Measurements from ENCODE around the gene AUH.

Gene AUH

DNA sequence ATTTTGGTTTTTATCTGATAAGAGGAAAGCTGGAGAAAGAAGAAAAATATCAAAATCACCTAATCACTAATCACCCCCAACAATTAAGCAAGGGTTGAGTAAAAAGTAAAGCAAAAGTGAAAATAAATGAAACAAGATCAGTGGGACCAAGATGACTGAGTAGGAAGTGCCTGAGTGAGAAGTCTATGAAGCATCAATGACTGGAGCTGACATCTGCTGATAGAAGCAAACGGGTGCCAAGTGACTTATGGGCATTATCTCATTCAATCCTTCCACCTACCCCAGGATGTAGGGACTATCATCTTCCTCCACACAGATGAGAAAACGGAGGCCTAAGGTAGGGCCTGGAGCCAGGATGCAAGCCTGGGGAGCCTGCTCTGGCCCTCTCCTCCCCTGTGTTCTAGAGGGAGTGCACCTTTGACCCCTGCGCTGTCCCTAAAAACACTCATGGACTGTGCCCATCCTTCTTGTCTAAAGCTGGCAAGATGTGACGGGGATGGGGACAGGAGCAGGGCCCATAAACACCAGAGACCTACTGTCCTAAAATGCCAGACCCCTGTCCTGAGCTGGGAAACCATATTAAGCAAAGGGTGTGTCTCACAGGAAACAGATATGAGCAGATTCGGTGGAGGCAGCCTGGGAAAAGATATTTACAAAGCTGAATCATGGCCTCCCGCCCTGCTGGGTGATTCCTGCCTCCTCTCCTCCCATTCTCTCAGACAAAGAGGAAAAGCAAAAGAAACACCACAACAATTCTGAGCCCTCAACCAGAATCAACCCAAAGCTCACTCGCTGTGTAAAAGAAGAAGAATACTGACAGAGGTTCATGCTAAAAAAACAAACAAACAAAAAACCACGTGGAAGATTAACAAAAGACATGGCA lies 116.0 kb downstream of the AUH start:
- Histone ChIP-seq H3K4ac (ENCODE audit: low read depth in 1 of 2, low read length in 2 of 2) (peak overlapping the region in 1 of 2 experiments; percentile 35), H3K4me2 (ENCODE audit: low read length, poor library complexity, severe bottlenecking) (no peak overlapping the region), H2BK15ac (ENCODE audit: low read depth, poor library complexity, severe bottlenecking) (no peak overlapping the region), H2BK5ac (ENCODE audit: low read depth, low read length, poor library complexity, severe bottlenecking) (no peak overlapping the region), H3K14ac (ENCODE audit: low read length in 2 of 2) (no peak overlapping the region), H3K4me1 (ENCODE audit: control insufficient read depth, insufficient read depth, low read depth, low read length) (peaks cover 17% of the 10 kb centered on the region), H3K79me1 (replicated peaks; ENCODE audit: low read length, poor library complexity, severe bottlenecking) (peaks cover 3% of the 10 kb centered on the region), H2AFZ (ENCODE audit: low read depth, low read length) (no peak overlapping the region), H4K8ac (ENCODE audit: low read length) (peak overlapping the region; percentile 59), H2AK5ac (ENCODE audit: low read length, severe bottlenecking) (peak overlapping the region; percentile 2), H2BK120ac (ENCODE audit: low read depth, low read length) (no peak overlapping the region), H3K23ac (ENCODE audit: low read length in 2 of 2) (no peak overlapping the region), H3K9me3 (ENCODE audit: control insufficient read depth, low read length) (no peaks in the 10 kb centered on the region), H3K9ac (ENCODE audit: low read length) (no peak overlapping the region), H3K27ac (ENCODE audit: low read length, poor library complexity, severe bottlenecking) (no peak overlapping the region), H4K91ac (ENCODE audit: low read length) (no peak overlapping the region), H3K36me3 (ENCODE audit: control insufficient read depth in 1 of 2, insufficient read depth in 2 of 2, low read depth in 1 of 2, low read length in 2 of 2) (peaks cover 0 to 9% of the 10 kb centered on the region in 2 experiments), H3K4me3 (ENCODE audit: insufficient read depth in 1 of 2, low read depth in 1 of 2, low read length in 2 of 2) (no peak overlapping the region), H3K27me3 (ENCODE audit: control insufficient read depth in 1 of 2, insufficient read depth in 1 of 2, low read length in 2 of 2) (no peaks in the 10 kb centered on the region), H2BK12ac (ENCODE audit: low read length in 2 of 2) (peak overlapping the region; percentile 5 to 45), H3K18ac (ENCODE audit: low read depth in 1 of 2, low read length in 2 of 2) (no peak overlapping the region)
- WGBS = 61% methylated on average over 8 of the region's 8 CpGs
- DNase-seq = no peak

DNA sequence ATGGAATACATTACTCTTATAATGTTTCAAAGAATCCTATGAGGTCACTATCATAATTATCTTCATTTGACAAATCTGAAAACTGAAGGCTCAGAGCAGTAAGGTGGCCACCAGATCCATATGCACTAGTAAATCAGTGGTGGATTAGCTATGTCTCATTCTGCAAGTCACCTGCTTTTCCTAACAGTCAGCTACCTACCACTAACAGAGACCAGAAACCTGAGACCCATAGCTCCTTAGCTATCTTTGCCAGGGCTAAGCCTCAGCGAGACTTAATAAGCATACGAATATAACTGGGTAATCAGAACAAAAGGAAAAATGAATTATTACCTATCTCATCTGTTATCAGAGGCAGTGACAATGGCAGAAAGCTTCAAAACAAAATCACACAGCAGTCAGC lies 118.7 kb downstream of the AUH start:
- no peak overlapping the region for H3K4me3 ChIP-seq (ENCODE audit: insufficient read depth in 1 of 2, low read depth in 1 of 2, low read length in 2 of 2)
- no peak overlapping the region for H3K23ac ChIP-seq (ENCODE audit: low read length in 2 of 2)
- H3K9ac ChIP-seq (ENCODE audit: low read length) = no peak overlapping the region
- H3K4me2 ChIP-seq (ENCODE audit: low read length, poor library complexity, severe bottlenecking) = no peak overlapping the region
- H3K18ac ChIP-seq (ENCODE audit: low read depth in 1 of 2, low read length in 2 of 2) = no peak overlapping the region
- no peak overlapping the region for H2AK5ac ChIP-seq (ENCODE audit: low read length, severe bottlenecking)
- H3K9me3 ChIP-seq (ENCODE audit: control insufficient read depth, low read length) = no peaks in the 10 kb centered on the region
- no peak overlapping the region for H2BK12ac ChIP-seq (ENCODE audit: low read length in 2 of 2)
- H2BK5ac ChIP-seq (ENCODE audit: low read depth, low read length, poor library complexity, severe bottlenecking) = no peak overlapping the region
- no peak overlapping the region for H3K14ac ChIP-seq (ENCODE audit: low read length in 2 of 2)
- H3K27ac ChIP-seq (ENCODE audit: low read length, poor library complexity, severe bottlenecking) = no peak overlapping the region
- H2BK120ac ChIP-seq (ENCODE audit: low read depth, low read length) = no peak overlapping the region
- no peak overlapping the region for H2BK15ac ChIP-seq (ENCODE audit: low read depth, poor library complexity, severe bottlenecking)
- peaks cover 5% of the 10 kb centered on the region for H3K79me1 ChIP-seq (replicated peaks; ENCODE audit: low read length, poor library complexity, severe bottlenecking)
- H4K91ac ChIP-seq (ENCODE audit: low read length) = no peak overlapping the region
- DNase-seq = no peak
- no peak overlapping the region for H4K8ac ChIP-seq (ENCODE audit: low read length)
- WGBS = 100% methylated on average over 1 of the region's 2 CpGs
- H3K4ac ChIP-seq (ENCODE audit: low read depth in 1 of 2, low read length in 2 of 2) = no peak overlapping the region
- H3K27me3 ChIP-seq (ENCODE audit: control insufficient read depth in 1 of 2, insufficient read depth in 1 of 2, low read length in 2 of 2) = no peaks in the 10 kb centered on the region
- H2AFZ ChIP-seq (ENCODE audit: low read depth, low read length) = no peak overlapping the region
- peaks cover 17% of the 10 kb centered on the region for H3K4me1 ChIP-seq (ENCODE audit: control insufficient read depth, insufficient read depth, low read depth, low read length)
- peaks cover 0 to 9% of the 10 kb centered on the region in 2 experiments for H3K36me3 ChIP-seq (ENCODE audit: control insufficient read depth in 1 of 2, insufficient read depth in 2 of 2, low read depth in 1 of 2, low read length in 2 of 2)

DNA sequence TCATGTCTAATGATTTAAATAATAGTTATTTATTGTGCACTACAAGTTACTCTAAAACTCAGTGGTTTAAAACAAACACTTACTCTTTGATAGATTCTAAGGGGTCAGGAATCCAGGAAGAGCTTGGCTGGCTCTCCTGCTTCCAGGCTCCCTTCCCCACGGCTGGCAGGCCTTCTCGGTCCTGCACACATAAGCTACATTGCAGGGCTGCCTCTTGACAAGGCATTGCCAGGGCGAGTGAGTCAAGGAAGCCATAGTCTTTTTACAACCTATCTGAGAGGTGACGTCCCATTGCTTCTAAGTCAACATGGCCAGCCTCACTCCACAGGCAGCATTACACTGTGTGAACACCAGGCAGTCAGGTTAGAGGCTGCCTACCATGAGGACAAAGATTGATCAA lies 119.8 kb downstream of the AUH start:
- peaks cover 0 to 9% of the 10 kb centered on the region in 2 experiments for H3K36me3 ChIP-seq (ENCODE audit: control insufficient read depth in 1 of 2, insufficient read depth in 2 of 2, low read depth in 1 of 2, low read length in 2 of 2)
- no peak overlapping the region for H3K14ac ChIP-seq (ENCODE audit: low read length in 2 of 2)
- H3K27me3 ChIP-seq (ENCODE audit: control insufficient read depth in 1 of 2, insufficient read depth in 1 of 2, low read length in 2 of 2) = no peaks in the 10 kb centered on the region
- peak overlapping the region; percentile 74 for H3K27ac ChIP-seq (ENCODE audit: low read length, poor library complexity, severe bottlenecking)
- peaks cover 5% of the 10 kb centered on the region for H3K79me1 ChIP-seq (replicated peaks; ENCODE audit: low read length, poor library complexity, severe bottlenecking)
- H2BK120ac ChIP-seq (ENCODE audit: low read depth, low read length) = no peak overlapping the region
- H2BK12ac ChIP-seq (ENCODE audit: low read length in 2 of 2) = no peak overlapping the region
- no peak overlapping the region for H3K4me2 ChIP-seq (ENCODE audit: low read length, poor library complexity, severe bottlenecking)
- no peaks in the 10 kb centered on the region for H3K9me3 ChIP-seq (ENCODE audit: control insufficient read depth, low read length)
- H3K4me3 ChIP-seq (ENCODE audit: insufficient read depth in 1 of 2, low read depth in 1 of 2, low read length in 2 of 2) = no peak overlapping the region
- no peak overlapping the region for H2AK5ac ChIP-seq (ENCODE audit: low read length, severe bottlenecking)
- H2AFZ ChIP-seq (ENCODE audit: low read depth, low read length) = peak overlapping the region; percentile 7
- H3K9ac ChIP-seq (ENCODE audit: low read length) = no peak overlapping the region
- H4K8ac ChIP-seq (ENCODE audit: low read length) = no peak overlapping the region
- no peak overlapping the region for H4K91ac ChIP-seq (ENCODE audit: low read length)
- DNase-seq = no peak
- no peak overlapping the region for H2BK5ac ChIP-seq (ENCODE audit: low read depth, low read length, poor library complexity, severe bottlenecking)
- H3K23ac ChIP-seq (ENCODE audit: low read length in 2 of 2) = peak overlapping the region in 1 of 2 experiments; percentile 51
- H3K18ac ChIP-seq (ENCODE audit: low read depth in 1 of 2, low read length in 2 of 2) = no peak overlapping the region
- H3K4me1 ChIP-seq (ENCODE audit: control insufficient read depth, insufficient read depth, low read depth, low read length) = peaks cover 14% of the 10 kb centered on the region
- WGBS = 86% methylated on average over 4 of the region's 4 CpGs
- H2BK15ac ChIP-seq (ENCODE audit: low read depth, poor library complexity, severe bottlenecking) = no peak overlapping the region
- H3K4ac ChIP-seq (ENCODE audit: low read depth in 1 of 2, low read length in 2 of 2) = no peak overlapping the region

DNA sequence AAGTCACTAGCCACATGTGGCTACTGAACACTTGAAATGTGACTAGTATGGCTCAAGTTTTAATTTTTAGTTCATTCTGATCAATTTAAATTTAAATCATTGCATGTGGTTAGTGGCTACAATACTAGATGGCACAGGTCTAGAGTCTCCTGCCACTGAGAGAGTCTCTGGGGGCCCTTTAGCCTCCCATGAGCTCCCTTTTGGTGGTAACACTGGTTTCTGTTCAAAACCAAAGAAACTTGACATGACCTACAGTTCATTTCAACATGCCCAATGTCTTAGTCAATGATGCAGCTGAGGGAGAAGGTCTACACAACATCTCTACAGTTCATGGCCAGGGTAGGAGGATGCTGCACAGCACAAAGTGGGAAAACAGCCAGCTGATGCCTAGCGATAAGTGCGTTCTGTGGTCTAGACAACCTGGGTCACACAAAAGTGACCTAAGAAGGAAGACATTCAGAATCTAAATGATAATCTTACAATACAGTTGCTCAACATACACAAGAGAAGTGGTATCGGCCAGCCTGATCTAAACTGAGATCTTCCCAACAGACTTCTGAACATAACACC lies 121.0 kb downstream of the AUH start:
- no peak overlapping the region for H2BK15ac ChIP-seq (ENCODE audit: low read depth, poor library complexity, severe bottlenecking)
- no peak overlapping the region for H3K4ac ChIP-seq (ENCODE audit: low read depth in 1 of 2, low read length in 2 of 2)
- no peak overlapping the region for H2BK120ac ChIP-seq (ENCODE audit: low read depth, low read length)
- H3K14ac ChIP-seq (ENCODE audit: low read length in 2 of 2) = no peak overlapping the region
- no peak overlapping the region for H2AK5ac ChIP-seq (ENCODE audit: low read length, severe bottlenecking)
- H2BK12ac ChIP-seq (ENCODE audit: low read length in 2 of 2) = no peak overlapping the region
- no peak overlapping the region for H2BK5ac ChIP-seq (ENCODE audit: low read depth, low read length, poor library complexity, severe bottlenecking)
- H3K9me3 ChIP-seq (ENCODE audit: control insufficient read depth, low read length) = no peaks in the 10 kb centered on the region
- peaks cover 7% of the 10 kb centered on the region for H3K79me1 ChIP-seq (replicated peaks; ENCODE audit: low read length, poor library complexity, severe bottlenecking)
- H3K23ac ChIP-seq (ENCODE audit: low read length in 2 of 2) = no peak overlapping the region
- no peak overlapping the region for H3K9ac ChIP-seq (ENCODE audit: low read length)
- no peak overlapping the region for H3K4me2 ChIP-seq (ENCODE audit: low read length, poor library complexity, severe bottlenecking)
- H3K27ac ChIP-seq (ENCODE audit: low read length, poor library complexity, severe bottlenecking) = no peak overlapping the region
- 100% methylated on average over 3 of the region's 3 CpGs for WGBS
- no peaks in the 10 kb centered on the region for H3K27me3 ChIP-seq (ENCODE audit: control insufficient read depth in 1 of 2, insufficient read depth in 1 of 2, low read length in 2 of 2)
- H3K4me3 ChIP-seq (ENCODE audit: insufficient read depth in 1 of 2, low read depth in 1 of 2, low read length in 2 of 2) = no peak overlapping the region
- peaks cover 0 to 9% of the 10 kb centered on the region in 2 experiments for H3K36me3 ChIP-seq (ENCODE audit: control insufficient read depth in 1 of 2, insufficient read depth in 2 of 2, low read depth in 1 of 2, low read length in 2 of 2)
- H4K8ac ChIP-seq (ENCODE audit: low read length) = no peak overlapping the region
- DNase-seq = no peak
- H2AFZ ChIP-seq (ENCODE audit: low read depth, low read length) = no peak overlapping the region
- H3K18ac ChIP-seq (ENCODE audit: low read depth in 1 of 2, low read length in 2 of 2) = no peak overlapping the region
- no peak overlapping the region for H4K91ac ChIP-seq (ENCODE audit: low read length)
- H3K4me1 ChIP-seq (ENCODE audit: control insufficient read depth, insufficient read depth, low read depth, low read length) = peaks cover 8% of the 10 kb centered on the region

Data from mesenchymal stem cell (in vitro differentiated cells and primary cell).